Activated CD4-positive, alpha-beta T cell treated with anti-CD3 and anti-CD28 coated beads, Interleukin-2, amount 10 ng/mL, durations not matched to agents 24 days and 14 days (primary cell): ENCODE results near the gene FLAD1. TPM values are rescaled to one million over a fixed set of nuclear protein-coding genes. Genes with fewer than 3 reads are reported as not detected.

ENCODE experiments used
- DNase-seq: peaks from one replicate; pipeline ENCODE4 v3.0.0; 2022
- H3K27ac Mint-ChIP-seq: one replicate; pipeline ENCODE4 v1.8.0; 2022; ENCODE audit warnings: mild to moderate bottlenecking, mixed read lengths
- H3K27me3 Mint-ChIP-seq: one replicate; pipeline ENCODE4 v1.8.0; 2022; ENCODE audit warnings: mixed read lengths
- H3K36me3 Mint-ChIP-seq: one replicate; pipeline ENCODE4 v1.8.0; 2022; ENCODE audit warnings: low read depth, mild to moderate bottlenecking, mixed read lengths
- H3K4me1 Mint-ChIP-seq: one replicate; pipeline ENCODE4 v1.8.0; 2021; ENCODE audit warnings: mixed read lengths
- H3K4me3 Mint-ChIP-seq: one replicate; pipeline ENCODE4 v1.8.0; 2022; ENCODE audit warnings: mild to moderate bottlenecking, moderate library complexity, mixed read lengths
- H3K9me3 Mint-ChIP-seq: one replicate; pipeline ENCODE4 v1.8.0; 2021; ENCODE audit warnings: mixed read lengths
- intact Hi-C: fragments of 100-400 bp; cut with micrococcal nuclease; formaldehyde crosslinking; loops from one replicate; pipeline ENCODE4 v1.15.1; 2023
- total RNA-seq: library from RNA; stranded (reverse); gene quantifications from 2 replicates; pipeline ENCODE4 v1.2.3, GENCODE V29; 2022

Gene FLAD1
- total RNA-seq, 1 donor from 2014 or later, result 69.9 TPM

- Mint-ChIP-seq H3K27ac (no peak overlapping the region), H3K27me3 (peaks cover 18% of the 10 kb centered on the region), H3K4me3 (no peak overlapping the region), H3K36me3 (no peaks in the 10 kb centered on the region), H3K9me3 (no peaks in the 10 kb centered on the region), H3K4me1 (no peaks in the 10 kb centered on the region)
- intact Hi-C loops, result no loop called here
- DNase-seq, result no peak
These were observed 53.9 kb downstream of the FLAD1 start for GRCh38 chr1:155037043-155037442.

- peaks cover 21% of the 10 kb centered on the region for H3K27me3 Mint-ChIP-seq
- no peaks in the 10 kb centered on the region for H3K4me1 Mint-ChIP-seq
- no peak overlapping the region for H3K27ac Mint-ChIP-seq
- H3K9me3 Mint-ChIP-seq, result no peaks in the 10 kb centered on the region
- no peak for DNase-seq
- no peak overlapping the region for H3K4me3 Mint-ChIP-seq
- H3K36me3 Mint-ChIP-seq, result no peaks in the 10 kb centered on the region
- intact Hi-C loops, result no loop called here
These were observed 54.8 kb downstream of the FLAD1 start for GRCh38 chr1:155037851-155038441.

- Mint-ChIP-seq H3K9me3 (no peaks in the 10 kb centered on the region), H3K36me3 (no peaks in the 10 kb centered on the region), H3K4me1 (peaks cover under 1% of the 10 kb centered on the region), H3K4me3 (no peak overlapping the region), H3K27ac (no peak overlapping the region), H3K27me3 (peaks cover 21% of the 10 kb centered on the region)
- intact Hi-C loops, result no loop called here
- no peak for DNase-seq
These were observed 55.6 kb downstream of the FLAD1 start for GRCh38 chr1:155038602-155039307.

GRCh38 chr1:155039308-155039669 is 56.1 kb downstream of the FLAD1 start:
- Mint-ChIP-seq H3K36me3 (no peaks in the 10 kb centered on the region), H3K9me3 (no peaks in the 10 kb centered on the region), H3K4me3 (no peak overlapping the region), H3K4me1 (peaks cover 4% of the 10 kb centered on the region), H3K27ac (no peak overlapping the region), H3K27me3 (peaks cover 21% of the 10 kb centered on the region)
- DNase-seq, result no peak
- intact Hi-C loops, result no loop called here

- no peak for DNase-seq
- Mint-ChIP-seq H3K9me3 (no peaks in the 10 kb centered on the region), H3K36me3 (no peaks in the 10 kb centered on the region), H3K27ac (no peak overlapping the region), H3K4me1 (peaks cover 16% of the 10 kb centered on the region), H3K27me3 (peaks cover 18% of the 10 kb centered on the region), H3K4me3 (no peak overlapping the region)
- intact Hi-C loops, result no loop called here
These were observed 57.4 kb downstream of the FLAD1 start for GRCh38 chr1:155040358-155041093.

Other genes starting within 250 kb of the FLAD1 start
- gene KCNN3, start 113.1 kb upstream of the FLAD1 start, total RNA-seq, result 0.35 and 0.54 TPM in 2 replicates
- 47.4 and 47.7 TPM in 2 replicates for gene PMVK, start 46.6 kb upstream of the FLAD1 start, total RNA-seq
- 19.3 and 21.6 TPM in 2 replicates for gene PBXIP1, start 27.2 kb upstream of the FLAD1 start, total RNA-seq
- 34.4 and 34.8 TPM in 2 replicates for gene PYGO2, start 21.6 kb upstream of the FLAD1 start, total RNA-seq
- gene SHC1, start 12.6 kb upstream of the FLAD1 start, total RNA-seq, result 50.4 and 60.5 TPM in 2 replicates
- 179 and 181 TPM in 2 replicates for gene CKS1B, start 8.7 kb upstream of the FLAD1 start, total RNA-seq
- gene LENEP, start 10.2 kb downstream of the FLAD1 start, total RNA-seq, result 0.79 and 1.4 TPM in 2 replicates
- 145 and 150 TPM in 2 replicates for gene ZBTB7B, start 19.5 kb downstream of the FLAD1 start, total RNA-seq
- 0.16 TPM in 1 of 2 replicates, not detected in the other for gene DCST2, start 50.4 kb downstream of the FLAD1 start, total RNA-seq
- not detected in 2 replicates for gene DCST1, start 50.5 kb downstream of the FLAD1 start, total RNA-seq
- 79.7 and 84.5 TPM in 2 replicates for gene ADAM15, start 68.0 kb downstream of the FLAD1 start, total RNA-seq
- 5.8 and 6.2 TPM in 2 replicates for gene EFNA4, start 80.4 kb downstream of the FLAD1 start, total RNA-seq
- 3.6 and 4.4 TPM in 2 replicates for gene EFNA3, start 95.5 kb downstream of the FLAD1 start, total RNA-seq
- 0.24 TPM in 1 of 2 replicates, not detected in the other for gene EFNA1, start 144.5 kb downstream of the FLAD1 start, total RNA-seq
- gene SLC50A1, start 152.5 kb downstream of the FLAD1 start, total RNA-seq, result 46.2 and 46.3 TPM in 2 replicates
- 34.5 and 37.2 TPM in 2 replicates for gene DPM3, start 157.2 kb downstream of the FLAD1 start, total RNA-seq
- 244 and 245 TPM in 2 replicates for gene KRTCAP2, start 190.0 kb downstream of the FLAD1 start, total RNA-seq
- gene TRIM46, start 190.5 kb downstream of the FLAD1 start, total RNA-seq, result 9.4 and 10.7 TPM in 2 replicates
- 10.5 and 10.6 TPM in 2 replicates for gene THBS3, start 224.6 kb downstream of the FLAD1 start, total RNA-seq
- gene MTX1, start 225.4 kb downstream of the FLAD1 start, total RNA-seq, result 62.4 and 64.7 TPM in 2 replicates